GM19324 (cell line): ENCODE data around the gene SNX25.

ENCODE experiments used
- ATAC-seq: cut with Tn5 transposase; IDR thresholded peaks from one replicate; pipeline ENCODE4 v1.9.1; 2021; ENCODE audit warnings: mild to moderate bottlenecking, moderate library complexity; ENCODE audit not compliant: unreplicated experiment, low FRiP score

Gene SNX25

GRCh38 chr4:185363251-185363650, 153.9 kb downstream of the SNX25 start:
- ATAC-seq = no peak

DNA sequence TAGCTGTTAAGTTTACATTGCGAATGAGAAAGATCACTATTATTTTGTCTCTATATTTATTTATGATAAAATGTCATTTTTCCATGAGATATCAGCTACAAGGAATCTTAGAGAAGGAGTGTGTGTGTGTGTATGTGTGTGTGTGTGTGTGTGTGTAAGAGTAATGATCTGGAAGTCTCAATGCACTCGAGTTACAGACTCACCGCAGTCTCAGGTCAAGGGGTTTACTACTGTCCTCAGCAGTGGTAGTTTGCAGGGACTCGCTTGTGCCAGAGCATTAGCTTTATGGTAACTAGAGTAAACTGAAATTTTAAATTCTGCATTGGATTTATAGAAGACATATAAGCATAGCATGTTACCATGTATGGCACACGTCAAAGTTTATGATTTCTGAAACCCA, 155.5 kb downstream of the SNX25 start:
- ATAC-seq = no peak

- no peak for ATAC-seq
These were observed 160.3 kb downstream of the SNX25 start for GRCh38 chr4:185369731-185370130.

- no peak for ATAC-seq
These were observed 161.0 kb downstream of the SNX25 start for GRCh38 chr4:185370268-185370949.

GRCh38 chr4:185371702-185372101, 162.3 kb downstream of the SNX25 start:
- no peak for ATAC-seq

DNA sequence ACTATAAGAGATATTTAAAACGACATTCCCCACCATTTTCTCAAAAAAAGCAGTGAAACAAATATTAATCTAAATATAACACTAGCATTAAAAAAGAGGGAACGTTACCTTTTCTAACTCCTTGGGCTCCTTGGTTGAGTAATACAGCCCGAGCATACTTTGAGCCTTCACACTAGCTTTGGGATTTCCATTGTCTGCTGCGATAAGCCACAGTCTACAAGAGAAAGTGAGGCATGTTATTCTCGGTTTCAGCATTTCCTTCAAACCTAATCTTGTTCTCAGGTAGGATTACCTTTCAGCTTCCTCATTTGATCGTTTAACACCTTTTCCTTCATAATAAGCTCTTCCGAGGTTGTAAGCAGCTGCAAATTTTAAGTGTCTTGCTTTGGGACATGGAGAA, 164.6 kb downstream of the SNX25 start:
- ATAC-seq = no peak

GRCh38 chr4:185374573-185374972, 165.2 kb downstream of the SNX25 start:
- no peak for ATAC-seq

- no peak for ATAC-seq
These were observed 168.9 kb downstream of the SNX25 start for GRCh38 chr4:185378264-185378663.

DNA sequence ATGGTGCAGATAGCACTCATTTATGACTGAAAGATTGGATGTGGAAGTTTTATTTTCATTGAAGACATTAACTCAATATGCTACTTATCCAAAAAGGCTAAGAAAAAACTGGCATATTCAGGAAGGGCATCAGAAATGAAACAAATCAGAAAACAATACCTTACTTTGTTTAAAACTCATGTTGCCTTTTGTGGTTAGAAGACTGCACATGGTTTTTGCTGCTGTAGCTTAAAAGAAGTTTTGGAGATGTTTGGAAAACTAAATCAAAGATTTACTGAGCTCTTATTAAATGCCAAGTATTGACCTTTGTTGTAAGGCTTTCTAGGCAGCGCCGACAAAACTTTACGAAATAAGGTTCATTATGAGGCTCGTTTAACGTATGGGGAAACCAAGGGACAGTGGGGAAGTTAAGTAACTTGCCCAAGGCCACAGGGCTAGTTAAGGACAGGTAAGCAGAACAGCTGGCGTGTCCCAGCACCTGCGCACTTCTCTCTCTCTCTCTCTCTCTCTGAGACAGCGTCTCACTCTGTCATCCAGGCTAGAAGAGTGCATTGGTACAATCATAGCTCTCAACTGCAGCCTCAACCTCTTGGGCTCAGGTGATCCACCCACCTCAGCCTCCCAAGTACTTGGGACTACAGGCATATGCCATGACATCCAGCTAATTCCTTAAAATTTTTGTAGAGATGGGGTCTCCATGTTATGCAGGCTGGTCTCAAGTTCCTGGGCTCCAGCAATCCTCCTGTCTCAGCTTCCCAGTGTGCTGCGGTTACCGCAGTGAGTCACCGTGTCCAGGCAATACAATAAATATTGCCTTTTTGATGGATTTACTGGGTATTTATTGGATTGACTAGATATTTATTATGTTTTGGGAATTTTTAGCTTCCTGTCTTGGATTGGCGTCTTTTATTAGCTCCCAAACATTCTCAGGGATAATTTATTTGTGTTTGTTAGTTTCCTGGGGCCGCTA, 170.2 kb downstream of the SNX25 start:
- ATAC-seq = no peak

DNA sequence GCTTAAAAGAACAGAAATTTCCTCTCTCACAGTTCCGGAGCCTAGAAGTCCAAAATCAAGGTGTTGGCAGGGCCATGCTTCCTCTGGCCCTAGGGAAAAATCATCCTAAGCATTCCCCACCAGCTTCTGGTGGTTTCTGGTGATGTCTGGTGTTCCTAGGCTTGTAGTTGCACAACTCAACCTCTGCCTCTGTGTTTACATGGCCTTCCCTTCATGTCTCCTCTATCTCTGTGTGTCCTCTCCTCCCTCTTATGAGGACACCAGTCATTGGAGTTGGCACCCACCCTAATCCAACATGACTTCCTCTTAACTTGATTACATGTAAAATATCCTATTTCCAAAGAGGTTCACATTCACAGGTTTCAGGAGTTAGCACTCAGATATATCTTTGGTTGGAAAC, 170.9 kb downstream of the SNX25 start:
- no peak for ATAC-seq

- no peak for ATAC-seq
These were observed 172.1 kb downstream of the SNX25 start for GRCh38 chr4:185381288-185382196.

- ATAC-seq = no peak
These were observed 173.4 kb downstream of the SNX25 start for GRCh38 chr4:185382754-185383153.

DNA sequence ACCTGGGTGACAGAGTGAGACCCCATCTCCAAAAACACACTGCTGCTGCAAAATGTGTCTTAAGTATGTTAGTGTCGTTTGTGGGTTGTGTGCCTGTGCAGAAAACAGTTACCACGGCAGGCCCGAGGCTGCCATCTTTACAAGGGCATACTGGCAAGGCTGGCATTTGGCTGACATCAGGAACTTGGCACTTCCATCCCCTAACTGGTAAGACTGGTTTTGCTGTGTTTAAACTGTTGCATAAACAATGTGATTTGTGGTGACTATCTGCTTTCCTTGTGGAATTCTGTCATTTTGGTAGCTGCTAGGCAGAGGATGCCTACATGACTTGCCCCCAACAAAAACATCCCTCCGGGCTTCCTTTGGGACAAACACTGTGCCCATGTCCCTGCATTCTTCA, 174.1 kb downstream of the SNX25 start:
- ATAC-seq = no peak

- no peak for ATAC-seq
These were observed 174.7 kb downstream of the SNX25 start for GRCh38 chr4:185384061-185384460.

DNA sequence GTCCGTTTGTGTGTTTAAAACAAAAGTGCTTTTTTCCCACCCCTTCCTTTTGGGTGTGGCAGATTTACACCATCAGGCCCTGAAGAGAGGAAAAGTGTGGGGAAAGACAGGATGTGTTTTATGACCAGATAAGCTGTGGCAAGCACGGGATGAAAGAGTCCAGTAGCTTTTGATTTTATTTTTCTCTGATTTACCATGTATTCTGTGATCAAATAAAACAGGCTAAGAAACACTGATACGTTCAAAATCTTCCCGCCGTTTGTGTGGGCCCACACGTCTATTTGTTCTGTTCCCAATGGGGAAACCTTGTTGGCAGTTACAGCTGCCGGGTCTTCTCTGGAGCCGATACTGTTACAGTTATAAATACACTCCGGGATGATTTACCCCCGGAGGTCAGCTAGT, 175.5 kb downstream of the SNX25 start:
- ATAC-seq = no peak

- ATAC-seq = no peak
These were observed 178.6 kb downstream of the SNX25 start for GRCh38 chr4:185387957-185388356.

DNA sequence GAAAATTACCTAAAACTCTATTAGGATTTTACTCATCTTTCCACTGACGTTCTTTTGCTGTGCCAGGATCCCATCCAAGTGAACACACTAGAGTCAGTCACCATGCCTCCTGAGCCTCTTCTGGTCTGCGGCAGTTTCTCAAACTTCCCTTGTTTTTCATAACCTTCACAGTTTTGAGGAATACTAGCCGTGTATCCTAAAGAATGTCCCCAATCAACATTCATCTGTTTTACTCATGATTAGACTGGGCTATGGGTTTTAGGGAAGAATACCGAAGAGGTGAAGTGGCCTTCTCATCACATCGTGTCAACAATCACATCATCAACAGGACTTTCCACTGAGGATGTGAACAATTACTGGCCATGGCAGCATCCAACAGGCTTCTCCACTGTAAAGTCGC, 181.5 kb downstream of the SNX25 start:
- ATAC-seq = no peak

DNA sequence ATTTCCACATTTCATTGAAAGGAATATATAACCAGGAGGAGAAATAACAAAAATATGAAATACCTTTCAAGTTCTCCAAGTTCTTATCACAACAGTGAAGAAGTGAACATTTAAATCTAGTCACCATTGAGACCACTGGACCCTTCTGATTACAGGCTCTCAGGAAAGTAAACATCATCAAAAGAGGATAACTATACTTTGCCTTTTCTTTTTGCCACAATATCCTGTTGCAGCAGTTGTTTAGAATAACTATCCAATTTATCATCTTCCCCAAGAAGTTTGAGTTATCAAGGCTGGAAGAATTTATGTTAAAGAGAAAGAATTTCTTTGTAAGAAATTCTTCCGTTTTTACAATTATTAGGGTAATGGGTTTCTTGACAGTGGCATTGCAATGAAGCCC, 182.8 kb downstream of the SNX25 start:
- no peak for ATAC-seq

DNA sequence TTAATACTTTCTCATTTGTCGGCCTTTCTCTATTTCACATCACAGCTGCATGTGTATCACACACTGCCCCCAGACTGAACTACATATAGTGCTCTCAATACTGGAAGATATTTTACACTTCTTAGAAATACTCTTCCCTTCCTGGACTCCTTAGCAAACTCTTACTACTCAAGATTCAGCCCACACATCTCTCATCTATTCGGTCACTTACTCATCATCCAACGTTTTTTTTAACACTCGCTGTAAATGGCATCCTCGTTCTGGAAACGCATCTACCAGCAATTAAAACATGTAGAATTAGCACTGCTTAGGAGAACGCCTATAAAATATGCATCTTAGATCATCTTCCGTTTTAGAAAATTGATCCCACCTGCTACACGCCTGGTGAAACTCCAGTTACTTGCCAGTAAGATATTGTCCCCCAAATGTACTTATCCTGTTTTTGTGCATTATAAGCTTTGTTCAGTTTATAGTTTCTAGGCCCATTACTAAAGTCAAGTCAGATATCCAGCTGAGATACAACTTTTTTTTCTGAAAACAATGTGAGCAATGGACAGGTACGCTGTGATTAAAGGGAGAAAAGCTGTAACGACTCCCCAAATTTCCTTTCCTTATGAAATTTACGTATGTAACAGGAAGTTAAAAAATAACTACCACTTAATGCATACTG, 185.3 kb downstream of the SNX25 start:
- no peak for ATAC-seq

- no peak for ATAC-seq
These were observed 186.0 kb downstream of the SNX25 start, which contains the start of gene LRP2BP for GRCh38 chr4:185395238-185395955. Gene LRP2BP (minus strand): TSS chr4:185395924. CDS start chr4:185378186, 17,738 bp downstream.
